ENCODE results near the gene GFRA4. TPM values are rescaled to one million over a fixed set of nuclear protein-coding genes. Genes with fewer than 3 reads are reported as not detected.
A peak's percentile ranks its signal among the peaks of the same experiment; 100 is the strongest.

GFRA4 gene
- total RNA-seq, 5 donors from 2014 or later (not counting 1 experiment from before 2014, with no cell fraction given) = not detected

DNA sequence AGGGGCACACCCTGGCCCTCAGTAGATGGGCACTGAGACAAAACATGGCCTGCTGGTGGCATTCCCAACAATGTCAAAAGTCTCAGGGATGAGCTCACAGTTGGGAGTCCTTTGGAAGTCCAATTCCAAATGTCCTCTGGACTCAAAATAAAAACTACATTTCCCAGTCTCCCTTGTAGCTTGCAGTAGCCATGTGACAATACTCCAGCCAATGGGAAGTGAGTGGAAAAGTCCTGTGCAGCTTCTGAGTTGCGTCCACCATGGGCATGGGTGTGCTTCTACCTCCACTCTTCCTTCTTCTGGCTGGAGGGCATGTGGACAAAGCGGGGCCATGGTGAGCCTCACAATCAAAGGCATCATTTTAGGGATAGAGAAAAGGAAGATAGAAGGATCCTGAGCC lies 24.5 kb upstream of the GFRA4 start:
- no peak overlapping the region for H3K4me3 ChIP-seq (ENCODE audit: control insufficient read depth in 1 of 2, extremely low read depth in 1 of 2, low read length in 1 of 2)
- no peak for DNase-seq
- Mint-ChIP-seq H3K27ac (no peak overlapping the region), H3K4me1 (no peaks in the 10 kb centered on the region), H3K36me3 (no peaks in the 10 kb centered on the region), H3K27me3 (peaks cover 13 to 29% of the 10 kb centered on the region in 2 donors), H3K9me3 (no peaks in the 10 kb centered on the region), H3K4me3 (no peak overlapping the region)
- H3K27me3 ChIP-seq (replicated peaks in 1 of 2; ENCODE audit: control insufficient read depth in 2 of 2, extremely low read depth in 1 of 2, insufficient read depth in 2 of 2, low read length in 1 of 2) = peaks cover 0 to 19% of the 10 kb centered on the region in 2 experiments
- ChIA-PET POLR2A (no interaction called here), CTCF (no interaction called here)
- no peak overlapping the region for H3K27ac ChIP-seq (ENCODE audit: low read length)
- no peak for ATAC-seq (replicated peaks in 1 of 4)
- WGBS (ENCODE audit: insufficient coverage) = no CpG with 5 or more reads among the region's 2 CpGs
- no peaks in the 10 kb centered on the region for H3K9me3 ChIP-seq
- H3K36me3 ChIP-seq (ENCODE audit: control insufficient read depth in 2 of 2, extremely low read depth in 1 of 2, insufficient read depth in 1 of 2, low read length in 1 of 2) = no peaks in the 10 kb centered on the region
- H3K4me1 ChIP-seq (ENCODE audit: control insufficient read depth in 1 of 2, extremely low read depth in 1 of 2, insufficient read depth in 2 of 2, low read length in 2 of 2) = no peaks in the 10 kb centered on the region

- no peak overlapping the region for H3K4me3 Mint-ChIP-seq
- Histone ChIP-seq H3K27ac (ENCODE audit: low read length) (no peak overlapping the region), H3K27me3 (replicated peaks in 1 of 2; ENCODE audit: control insufficient read depth in 2 of 2, extremely low read depth in 1 of 2, insufficient read depth in 2 of 2, low read length in 1 of 2) (peaks cover 0 to 21% of the 10 kb centered on the region in 2 experiments), H3K4me3 (ENCODE audit: control insufficient read depth in 1 of 2, extremely low read depth in 1 of 2, low read length in 1 of 2) (no peak overlapping the region), H3K9me3 (no peaks in the 10 kb centered on the region), H3K4me1 (ENCODE audit: control insufficient read depth in 1 of 2, extremely low read depth in 1 of 2, insufficient read depth in 2 of 2, low read length in 2 of 2) (peaks cover 0 to 4% of the 10 kb centered on the region in 2 experiments), H3K36me3 (ENCODE audit: control insufficient read depth in 2 of 2, extremely low read depth in 1 of 2, insufficient read depth in 1 of 2, low read length in 1 of 2) (no peaks in the 10 kb centered on the region)
- ChIA-PET POLR2A (no interaction called here), CTCF (no interaction called here)
- 64% methylated on average over 5 of the region's 9 CpGs for WGBS (ENCODE audit: insufficient coverage)
- H3K4me1 Mint-ChIP-seq = peaks cover 0 to 3% (median 0%) of the 10 kb centered on the region in 3 donors
- DNase-seq = no peak
- peaks cover 13 to 32% of the 10 kb centered on the region in 2 donors for H3K27me3 Mint-ChIP-seq
- H3K36me3 Mint-ChIP-seq = no peaks in the 10 kb centered on the region
- no peaks in the 10 kb centered on the region for H3K9me3 Mint-ChIP-seq
- no peak overlapping the region for H3K27ac Mint-ChIP-seq
- ATAC-seq (replicated peaks in 1 of 4) = no peak
These were observed 23.7 kb upstream of the GFRA4 start for GRCh38 chr20:3686867-3687321.

DNA sequence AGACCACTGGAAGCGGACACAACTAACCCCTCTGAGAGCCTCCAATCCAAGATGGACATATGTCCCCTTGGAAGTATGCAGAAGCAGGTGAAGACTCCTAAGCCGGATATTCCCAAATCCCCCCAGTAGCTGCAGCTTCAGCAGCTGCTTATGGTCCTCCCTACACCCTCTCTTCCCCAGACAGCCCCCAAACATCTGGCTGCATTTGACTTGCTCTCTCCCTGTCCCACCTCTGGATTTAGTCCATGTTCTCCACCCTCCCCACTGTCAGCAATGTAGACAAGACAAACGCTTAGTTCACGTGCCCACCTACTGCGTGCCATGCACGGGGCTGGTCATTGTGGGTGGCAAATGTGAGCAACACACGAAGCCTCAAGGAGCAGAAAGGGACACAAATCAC lies 23.2 kb upstream of the GFRA4 start:
- no peaks in the 10 kb centered on the region for H3K9me3 Mint-ChIP-seq
- peaks cover 0 to 3% (median 0%) of the 10 kb centered on the region in 3 donors for H3K4me1 Mint-ChIP-seq
- Histone ChIP-seq H3K27me3 (replicated peaks in 1 of 2; ENCODE audit: control insufficient read depth in 2 of 2, extremely low read depth in 1 of 2, insufficient read depth in 2 of 2, low read length in 1 of 2) (peaks cover 0 to 25% of the 10 kb centered on the region in 2 experiments), H3K27ac (ENCODE audit: low read length) (no peak overlapping the region), H3K36me3 (ENCODE audit: control insufficient read depth in 2 of 2, extremely low read depth in 1 of 2, insufficient read depth in 1 of 2, low read length in 1 of 2) (no peaks in the 10 kb centered on the region), H3K9me3 (no peaks in the 10 kb centered on the region), H3K4me3 (ENCODE audit: control insufficient read depth in 1 of 2, extremely low read depth in 1 of 2, low read length in 1 of 2) (no peak overlapping the region), H3K4me1 (ENCODE audit: control insufficient read depth in 1 of 2, extremely low read depth in 1 of 2, insufficient read depth in 2 of 2, low read length in 2 of 2) (peaks cover 0 to 8% of the 10 kb centered on the region in 2 experiments)
- ChIA-PET CTCF (no interaction called here), POLR2A (no interaction called here)
- no peak overlapping the region for H3K4me3 Mint-ChIP-seq
- H3K27ac Mint-ChIP-seq = no peak overlapping the region
- WGBS (ENCODE audit: insufficient coverage) = 93% methylated on average over 3 of the region's 7 CpGs
- H3K36me3 Mint-ChIP-seq = no peaks in the 10 kb centered on the region
- ATAC-seq (replicated peaks in 1 of 4) (no peak), DNase-seq (no peak)
- peaks cover 13 to 32% of the 10 kb centered on the region in 2 donors for H3K27me3 Mint-ChIP-seq

DNA sequence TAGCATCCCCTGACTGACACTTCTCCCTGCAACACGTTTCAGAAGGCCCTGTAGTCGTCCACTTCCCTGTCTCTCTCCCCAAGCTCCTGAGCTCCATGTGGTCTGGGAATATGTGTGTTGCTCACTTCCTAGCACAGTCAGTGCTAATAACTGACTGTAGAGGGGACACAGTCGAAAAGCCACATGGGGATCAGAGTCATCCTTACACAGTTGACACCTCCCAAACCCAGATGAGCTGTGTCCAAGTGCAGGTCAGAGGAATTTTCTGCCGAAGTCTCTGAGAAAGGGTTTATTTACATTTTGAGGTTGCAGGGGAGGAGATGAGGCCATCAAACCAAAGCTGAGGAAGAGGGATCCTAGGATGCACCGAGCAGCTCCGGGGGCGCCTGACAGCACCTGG lies 22.1 kb upstream of the GFRA4 start:
- Histone ChIP-seq H3K27ac (ENCODE audit: low read length) (no peak overlapping the region), H3K4me3 (ENCODE audit: control insufficient read depth in 1 of 2, extremely low read depth in 1 of 2, low read length in 1 of 2) (no peak overlapping the region), H3K9me3 (no peaks in the 10 kb centered on the region), H3K4me1 (ENCODE audit: control insufficient read depth in 1 of 2, extremely low read depth in 1 of 2, insufficient read depth in 2 of 2, low read length in 2 of 2) (peaks cover 0 to 8% of the 10 kb centered on the region in 2 experiments), H3K27me3 (replicated peaks in 1 of 2; ENCODE audit: control insufficient read depth in 2 of 2, extremely low read depth in 1 of 2, insufficient read depth in 2 of 2, low read length in 1 of 2) (peaks cover 0 to 36% of the 10 kb centered on the region in 2 experiments), H3K36me3 (ENCODE audit: control insufficient read depth in 2 of 2, extremely low read depth in 1 of 2, insufficient read depth in 1 of 2, low read length in 1 of 2) (no peaks in the 10 kb centered on the region)
- 76% methylated on average over 3 of the region's 7 CpGs for WGBS (ENCODE audit: insufficient coverage)
- Mint-ChIP-seq H3K27ac (no peak overlapping the region), H3K4me3 (no peak overlapping the region), H3K9me3 (no peaks in the 10 kb centered on the region), H3K4me1 (peaks cover 0 to 6% (median 0%) of the 10 kb centered on the region in 3 donors), H3K36me3 (no peaks in the 10 kb centered on the region), H3K27me3 (peaks cover 21 to 42% of the 10 kb centered on the region in 2 donors)
- POLR2A ChIA-PET = no interaction called here
- DNase-seq (no peak), ATAC-seq (replicated peaks in 1 of 4) (no peak)
- CTCF ChIA-PET = interaction anchor here in 1 of 2 donors (0.6 kb wide), 1 partner anchor 932 kb away, joined by 4 read pairs; no protein-coding TSS in a partner anchor

- Mint-ChIP-seq H3K4me3 (peak within 1 kb of the TSS in 1 of 3 donors; percentile 34), H3K36me3 (no peaks in the 10 kb centered on the region), H3K27ac (no peak within 1 kb of the TSS), H3K27me3 (peaks cover 34 to 52% of the 10 kb centered on the region in 2 donors), H3K4me1 (peaks cover 0 to 6% (median 0%) of the 10 kb centered on the region in 3 donors), H3K9me3 (no peaks in the 10 kb centered on the region)
- no peaks in the 10 kb centered on the region for H3K36me3 ChIP-seq (ENCODE audit: control insufficient read depth in 2 of 2, extremely low read depth in 1 of 2, insufficient read depth in 1 of 2, low read length in 1 of 2)
- no peak for ATAC-seq (replicated peaks in 1 of 4)
- no peak within 1 kb of the TSS for H3K27ac ChIP-seq (ENCODE audit: low read length)
- ChIA-PET CTCF (no interaction called here), POLR2A (no interaction called here)
- peaks cover 0 to 8% of the 10 kb centered on the region in 2 experiments for H3K4me1 ChIP-seq (ENCODE audit: control insufficient read depth in 1 of 2, extremely low read depth in 1 of 2, insufficient read depth in 2 of 2, low read length in 2 of 2)
- WGBS (ENCODE audit: insufficient coverage) = 11% methylated on average over 44 of the region's 65 CpGs
- peaks cover 0 to 61% of the 10 kb centered on the region in 2 experiments for H3K27me3 ChIP-seq (replicated peaks in 1 of 2; ENCODE audit: control insufficient read depth in 2 of 2, extremely low read depth in 1 of 2, insufficient read depth in 2 of 2, low read length in 1 of 2)
- DNase-seq = no peak
- H3K4me3 ChIP-seq (ENCODE audit: control insufficient read depth in 1 of 2, extremely low read depth in 1 of 2, low read length in 1 of 2) = no peak within 1 kb of the TSS
- H3K9me3 ChIP-seq = no peaks in the 10 kb centered on the region
These were observed 19.0 kb upstream of the GFRA4 start, which contains the start of gene ADAM33 for GRCh38 chr20:3681931-3682781. Gene ADAM33 (minus strand): TSS chr20:3682010. CDS start chr20:3682004, 6 bp downstream.

GRCh38 chr20:3681352-3681930 lies 18.2 kb upstream of the GFRA4 start:
- Histone ChIP-seq H3K4me1 (ENCODE audit: control insufficient read depth in 1 of 2, extremely low read depth in 1 of 2, insufficient read depth in 2 of 2, low read length in 2 of 2) (peaks cover 0 to 13% of the 10 kb centered on the region in 2 experiments), H3K27ac (ENCODE audit: low read length) (no peak overlapping the region), H3K4me3 (ENCODE audit: control insufficient read depth in 1 of 2, extremely low read depth in 1 of 2, low read length in 1 of 2) (no peak overlapping the region), H3K27me3 (replicated peaks in 1 of 2; ENCODE audit: control insufficient read depth in 2 of 2, extremely low read depth in 1 of 2, insufficient read depth in 2 of 2, low read length in 1 of 2) (peaks cover 0 to 67% of the 10 kb centered on the region in 2 experiments), H3K36me3 (ENCODE audit: control insufficient read depth in 2 of 2, extremely low read depth in 1 of 2, insufficient read depth in 1 of 2, low read length in 1 of 2) (no peaks in the 10 kb centered on the region), H3K9me3 (no peaks in the 10 kb centered on the region)
- WGBS (ENCODE audit: insufficient coverage) = 23% methylated on average over 31 of the region's 32 CpGs
- Mint-ChIP-seq H3K27me3 (peaks cover 38 to 55% of the 10 kb centered on the region in 2 donors), H3K9me3 (no peaks in the 10 kb centered on the region), H3K36me3 (no peaks in the 10 kb centered on the region), H3K4me1 (peaks cover 3 to 8% (median 5%) of the 10 kb centered on the region in 3 donors), H3K4me3 (peak overlapping the region in 1 of 3 donors; percentile 34), H3K27ac (no peak overlapping the region)
- POLR2A ChIA-PET = no interaction called here
- CTCF ChIA-PET = no interaction called here
- DNase-seq (no peak), ATAC-seq (replicated peaks in 1 of 4) (peak in 1 of 4 experiments; percentile 17)
